ENCODE measurements around the gene HCFC1.
"Not testable (repeated sequence)": the region's sequence is repeated elsewhere in the genome, so short reads cannot be mapped to it uniquely, and the experiment has no call there.

HCFC1 gene

DNA sequence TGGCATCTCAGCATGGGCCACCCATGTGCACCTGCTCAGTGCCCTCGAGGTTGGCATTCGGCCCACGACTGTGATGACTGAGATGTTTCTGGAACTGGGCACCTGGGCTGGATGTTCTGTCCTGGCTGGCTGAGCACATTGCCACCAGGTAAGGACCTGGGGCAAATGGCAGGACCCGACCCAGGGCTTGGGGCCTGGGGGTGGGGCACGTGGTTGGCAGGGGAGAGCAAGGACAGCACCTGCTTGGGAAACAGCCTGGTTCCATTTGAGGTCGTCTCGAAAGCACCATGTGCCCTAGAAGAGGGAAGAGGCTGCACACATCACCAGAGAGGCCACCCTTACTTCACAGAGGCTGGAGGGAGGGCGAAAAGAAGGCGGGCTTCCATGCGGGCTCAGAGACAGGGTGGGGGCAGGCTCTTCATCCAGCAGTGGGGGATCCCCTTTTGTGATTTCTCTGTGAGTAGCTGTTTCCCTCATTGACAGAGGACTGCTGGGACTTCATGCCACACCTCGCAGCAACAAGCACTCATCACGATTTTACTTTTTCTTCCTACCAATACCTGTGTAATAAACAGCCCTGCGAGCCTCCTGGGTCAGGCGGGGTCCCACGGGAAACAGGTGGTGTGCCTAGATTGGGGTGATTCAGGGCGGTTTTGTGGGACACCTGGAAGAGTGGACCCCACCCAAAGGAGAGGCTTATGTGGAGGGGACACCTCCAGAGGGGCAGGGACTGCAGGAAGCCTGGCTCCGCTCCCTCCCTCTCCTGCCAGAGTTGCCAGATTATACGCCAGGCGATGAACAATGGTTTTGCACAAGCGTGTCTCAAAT lies 12.9 kb upstream of the HCFC1 start:
- no peak for DNase-seq (ENCODE audit: extremely low read depth, low read depth)
- TF ChIP-seq, protein P1, sequence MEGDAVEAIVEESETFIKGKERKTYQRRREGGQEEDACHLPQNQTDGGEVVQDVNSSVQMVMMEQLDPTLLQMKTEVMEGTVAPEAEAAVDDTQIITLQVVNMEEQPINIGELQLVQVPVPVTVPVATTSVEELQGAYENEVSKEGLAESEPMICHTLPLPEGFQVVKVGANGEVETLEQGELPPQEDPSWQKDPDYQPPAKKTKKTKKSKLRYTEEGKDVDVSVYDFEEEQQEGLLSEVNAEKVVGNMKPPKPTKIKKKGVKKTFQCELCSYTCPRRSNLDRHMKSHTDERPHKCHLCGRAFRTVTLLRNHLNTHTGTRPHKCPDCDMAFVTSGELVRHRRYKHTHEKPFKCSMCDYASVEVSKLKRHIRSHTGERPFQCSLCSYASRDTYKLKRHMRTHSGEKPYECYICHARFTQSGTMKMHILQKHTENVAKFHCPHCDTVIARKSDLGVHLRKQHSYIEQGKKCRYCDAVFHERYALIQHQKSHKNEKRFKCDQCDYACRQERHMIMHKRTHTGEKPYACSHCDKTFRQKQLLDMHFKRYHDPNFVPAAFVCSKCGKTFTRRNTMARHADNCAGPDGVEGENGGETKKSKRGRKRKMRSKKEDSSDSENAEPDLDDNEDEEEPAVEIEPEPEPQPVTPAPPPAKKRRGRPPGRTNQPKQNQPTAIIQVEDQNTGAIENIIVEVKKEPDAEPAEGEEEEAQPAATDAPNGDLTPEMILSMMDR (IDR thresholded peaks at IDR 0.05; ENCODE audit: low read depth, low read length, missing control alignments), result no peak
- no peak overlapping the region for H3K4me3 ChIP-seq (replicated peaks; ENCODE audit: low read depth, low read length)

DNA sequence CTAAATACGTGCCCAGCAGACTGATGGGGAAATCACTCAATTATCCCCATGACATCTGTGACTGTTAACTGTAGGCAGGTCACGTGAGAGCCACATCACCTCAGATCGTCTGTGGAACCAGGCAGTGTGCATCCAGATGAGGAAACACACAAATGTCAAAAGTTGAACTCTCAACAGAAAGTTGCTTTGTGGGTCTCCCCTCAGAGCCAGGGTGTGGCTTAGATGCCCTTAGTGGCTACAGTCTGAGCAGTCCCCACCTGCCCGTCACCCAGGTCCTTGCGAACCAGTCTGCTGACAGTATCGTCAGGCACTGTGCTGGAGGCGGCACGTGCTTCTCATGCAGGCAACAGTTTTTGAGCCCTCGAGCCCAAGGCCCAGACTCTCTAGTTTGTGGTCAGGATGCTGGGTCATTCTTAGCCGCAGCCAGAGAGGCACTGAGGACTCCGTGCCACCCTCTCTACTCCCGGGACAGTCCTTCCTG lies 11.7 kb upstream of the HCFC1 start:
- DNase-seq (ENCODE audit: extremely low read depth, low read depth), result no peak
- TF ChIP-seq, protein P1 (IDR thresholded peaks at IDR 0.05; ENCODE audit: low read depth, low read length, missing control alignments), result no peak
- no peak overlapping the region for H3K4me3 ChIP-seq (replicated peaks; ENCODE audit: low read depth, low read length)

GRCh38 chrX:153981771-153982533 lies 10.3 kb upstream of the HCFC1 start:
- no peak overlapping the region for H3K4me3 ChIP-seq (replicated peaks; ENCODE audit: low read depth, low read length)
- DNase-seq (ENCODE audit: extremely low read depth, low read depth), result no peak
- TF ChIP-seq, protein P1 (IDR thresholded peaks at IDR 0.05; ENCODE audit: low read depth, low read length, missing control alignments), result no peak

GRCh38 chrX:153981231-153981630 lies 9.6 kb upstream of the HCFC1 start:
- TF ChIP-seq, protein P1 (IDR thresholded peaks at IDR 0.05; ENCODE audit: low read depth, low read length, missing control alignments), result no peak
- no peak overlapping the region for H3K4me3 ChIP-seq (replicated peaks; ENCODE audit: low read depth, low read length)
- DNase-seq (ENCODE audit: extremely low read depth, low read depth), result no peak

GRCh38 chrX:153980394-153980793 lies 8.8 kb upstream of the HCFC1 start:
- not testable (repeated sequence) for DNase-seq (ENCODE audit: extremely low read depth, low read depth); H3K4me3 ChIP-seq (replicated peaks; ENCODE audit: low read depth, low read length)

GRCh38 chrX:153974726-153975286 lies 3.2 kb upstream of the HCFC1 start:
- no peak overlapping the region for H3K4me3 ChIP-seq (replicated peaks; ENCODE audit: low read depth, low read length)
- TF ChIP-seq, protein P1 (IDR thresholded peaks at IDR 0.05; ENCODE audit: low read depth, low read length, missing control alignments), result no peak
- DNase-seq (ENCODE audit: extremely low read depth, low read depth), result no peak
